ENCODE results near the gene FOXJ2.

DNA sequence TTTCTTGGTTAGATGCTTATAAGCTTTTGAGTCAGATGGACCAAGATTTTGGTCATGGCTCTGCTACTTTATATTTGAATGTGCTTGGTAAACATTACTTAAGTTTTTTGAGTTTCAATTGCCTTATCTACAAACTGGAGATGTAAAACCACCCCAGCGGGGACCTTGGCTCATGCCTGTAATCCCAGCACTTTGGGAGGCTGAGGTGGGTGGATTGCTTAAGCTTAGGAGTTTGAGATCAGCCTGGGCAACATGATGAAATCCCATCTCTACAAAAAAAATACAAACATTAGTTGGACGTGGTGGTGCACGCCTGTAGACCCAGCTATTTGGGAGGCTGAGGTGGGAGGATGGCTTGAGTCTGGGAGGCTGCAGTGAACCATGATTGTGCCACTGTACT, 60.8 kb downstream of the FOXJ2 start:
- TF ChIP-seq, protein P1, sequence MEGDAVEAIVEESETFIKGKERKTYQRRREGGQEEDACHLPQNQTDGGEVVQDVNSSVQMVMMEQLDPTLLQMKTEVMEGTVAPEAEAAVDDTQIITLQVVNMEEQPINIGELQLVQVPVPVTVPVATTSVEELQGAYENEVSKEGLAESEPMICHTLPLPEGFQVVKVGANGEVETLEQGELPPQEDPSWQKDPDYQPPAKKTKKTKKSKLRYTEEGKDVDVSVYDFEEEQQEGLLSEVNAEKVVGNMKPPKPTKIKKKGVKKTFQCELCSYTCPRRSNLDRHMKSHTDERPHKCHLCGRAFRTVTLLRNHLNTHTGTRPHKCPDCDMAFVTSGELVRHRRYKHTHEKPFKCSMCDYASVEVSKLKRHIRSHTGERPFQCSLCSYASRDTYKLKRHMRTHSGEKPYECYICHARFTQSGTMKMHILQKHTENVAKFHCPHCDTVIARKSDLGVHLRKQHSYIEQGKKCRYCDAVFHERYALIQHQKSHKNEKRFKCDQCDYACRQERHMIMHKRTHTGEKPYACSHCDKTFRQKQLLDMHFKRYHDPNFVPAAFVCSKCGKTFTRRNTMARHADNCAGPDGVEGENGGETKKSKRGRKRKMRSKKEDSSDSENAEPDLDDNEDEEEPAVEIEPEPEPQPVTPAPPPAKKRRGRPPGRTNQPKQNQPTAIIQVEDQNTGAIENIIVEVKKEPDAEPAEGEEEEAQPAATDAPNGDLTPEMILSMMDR (IDR thresholded peaks at IDR 0.05) = no peak
- no peak for TF ChIP-seq POLR2A (IDR thresholded peaks at IDR 0.05)
- no peak for TF ChIP-seq EP300 (IDR thresholded peaks at IDR 0.05)
- no peak for TF ChIP-seq POLR2AphosphoS5 (IDR thresholded peaks at IDR 0.05)

Data from sigmoid colon (tissue), 4 donors.